Measurements from ENCODE around the gene DYNLT5.
"Not testable (repeated sequence)": the region's sequence is repeated elsewhere in the genome, so short reads cannot be mapped to it uniquely, and the experiment has no call there.

Gene DYNLT5, protein sequence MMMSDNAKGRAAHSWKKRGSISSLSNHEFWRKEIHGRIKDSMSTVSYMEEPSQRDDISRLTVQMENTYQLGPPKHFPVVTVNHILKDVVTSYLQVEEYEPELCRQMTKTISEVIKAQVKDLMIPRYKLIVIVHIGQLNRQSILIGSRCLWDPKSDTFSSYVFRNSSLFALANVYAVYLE

GRCh38 chr1:66752000-66752592 is at the start of gene DYNLT5:
TSS of gene DYNLT5 (plus strand) at chr1:66752459. CDS start at chr1:66754659, 2,200 bp downstream.
- DNase-seq = no peak

DNA sequence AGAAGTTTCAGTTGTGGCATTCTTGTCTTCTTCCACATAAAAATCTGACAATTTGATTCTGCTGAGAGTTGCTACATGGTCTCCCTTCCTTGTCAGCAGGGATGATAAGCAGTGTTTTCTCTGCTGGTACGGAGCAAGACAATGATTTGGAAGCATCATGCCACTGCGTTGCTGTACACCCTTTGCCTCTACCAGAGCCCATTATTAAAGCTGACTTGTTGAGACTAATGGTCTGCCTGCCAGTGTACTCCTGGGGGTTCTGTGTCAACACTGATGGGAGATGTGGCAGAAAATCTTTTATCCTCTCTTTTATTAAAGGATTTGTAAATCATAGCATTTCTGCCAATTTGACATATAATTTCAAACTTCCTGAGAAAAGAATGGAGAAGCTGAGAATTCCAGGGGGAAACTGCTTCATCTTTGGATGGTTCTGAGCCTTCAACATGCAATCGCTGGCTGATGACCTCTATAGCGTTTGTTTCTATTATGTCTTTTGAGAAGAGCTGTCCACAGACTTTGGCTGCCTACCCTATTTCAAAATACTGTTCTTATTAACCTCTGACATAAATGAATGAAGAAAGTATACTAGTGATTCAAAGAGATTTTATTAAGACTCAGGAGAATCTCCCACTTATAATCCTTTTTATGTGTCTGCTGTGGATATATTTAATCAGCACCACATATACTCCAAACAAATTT is 47.9 kb upstream of the DYNLT5 start:
- DNase-seq = no peak

DNA sequence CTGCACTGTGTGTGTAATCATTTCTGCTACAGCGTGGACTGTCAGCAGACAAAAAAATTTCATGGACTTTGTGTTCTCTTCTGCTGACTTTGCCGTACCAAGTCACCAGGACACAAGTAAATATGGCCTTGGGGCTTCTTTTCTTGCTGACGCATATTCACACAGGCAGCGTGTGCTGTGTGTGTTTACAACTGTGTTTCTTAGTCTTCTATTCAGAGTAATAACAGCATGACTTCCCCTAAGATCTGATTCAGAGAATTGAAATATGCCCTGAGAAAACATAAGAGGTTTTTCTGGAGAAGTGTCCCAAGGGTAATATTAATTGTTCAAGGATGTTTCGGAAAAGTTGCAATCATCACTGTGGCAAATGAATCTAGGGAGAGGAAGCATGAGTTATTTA is 47.1 kb upstream of the DYNLT5 start:
- no peak for DNase-seq

- DNase-seq = no peak
These were observed 40.8 kb upstream of the DYNLT5 start for GRCh38 chr1:66711420-66711819.

- no peak for DNase-seq
These were observed 39.4 kb upstream of the DYNLT5 start for GRCh38 chr1:66712839-66713238.

GRCh38 chr1:66723985-66724384 is 28.3 kb upstream of the DYNLT5 start:
- DNase-seq = no peak

DNA sequence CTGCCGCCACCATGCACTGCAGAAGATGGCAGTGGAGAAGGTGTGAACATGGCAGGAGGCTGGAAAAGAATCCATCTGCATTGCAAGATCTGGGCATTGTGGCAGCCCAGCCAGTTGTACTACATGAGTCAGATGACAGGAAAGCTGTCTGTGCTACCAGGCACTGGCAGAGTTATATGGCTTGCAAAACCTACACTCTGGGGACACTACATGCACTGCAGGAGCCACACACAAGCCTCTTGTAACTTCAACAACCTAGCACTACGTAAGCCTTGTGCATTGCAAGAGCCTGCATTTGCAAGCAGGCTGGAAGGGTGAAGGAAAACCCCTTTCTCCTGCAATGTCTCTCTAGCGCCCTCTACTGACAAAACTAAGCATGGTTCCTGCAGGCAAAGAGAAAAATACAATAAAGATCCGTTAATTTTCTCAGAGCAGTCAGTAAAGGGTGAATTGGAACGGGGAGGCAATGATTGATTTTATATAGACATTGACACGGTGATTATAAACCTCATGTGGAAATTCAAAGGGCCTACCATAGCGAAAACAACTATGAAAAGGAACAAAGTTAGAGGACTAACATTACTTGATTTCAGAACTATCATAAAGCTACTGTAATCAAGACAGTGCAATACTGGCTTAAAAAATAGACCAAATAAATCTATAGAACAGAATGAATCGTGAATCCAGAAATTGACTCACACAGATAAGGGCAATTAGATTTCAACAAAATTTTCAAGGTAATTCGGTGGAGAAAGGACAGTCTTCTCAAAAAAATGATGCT is 26.2 kb upstream of the DYNLT5 start:
- peak; percentile 25 for DNase-seq

DNA sequence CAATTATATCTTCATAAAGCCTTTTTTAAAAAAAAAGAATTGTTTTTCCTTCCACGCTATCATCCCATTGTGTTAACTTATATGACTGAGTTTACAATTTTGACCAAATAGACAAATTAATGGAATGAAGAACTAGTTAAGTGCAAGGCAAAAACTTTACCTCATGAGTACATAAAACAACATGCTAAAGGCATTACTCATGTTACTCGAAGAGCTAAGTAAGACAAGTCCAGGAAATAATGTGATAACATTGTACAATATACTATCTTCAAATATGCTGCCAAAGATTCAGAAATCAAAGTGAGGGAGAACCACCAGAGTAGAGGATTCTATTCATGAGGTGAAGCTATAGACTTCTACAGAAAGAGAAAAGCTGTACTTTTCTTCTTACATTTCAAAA is 24.2 kb upstream of the DYNLT5 start:
- DNase-seq = no peak

DNA sequence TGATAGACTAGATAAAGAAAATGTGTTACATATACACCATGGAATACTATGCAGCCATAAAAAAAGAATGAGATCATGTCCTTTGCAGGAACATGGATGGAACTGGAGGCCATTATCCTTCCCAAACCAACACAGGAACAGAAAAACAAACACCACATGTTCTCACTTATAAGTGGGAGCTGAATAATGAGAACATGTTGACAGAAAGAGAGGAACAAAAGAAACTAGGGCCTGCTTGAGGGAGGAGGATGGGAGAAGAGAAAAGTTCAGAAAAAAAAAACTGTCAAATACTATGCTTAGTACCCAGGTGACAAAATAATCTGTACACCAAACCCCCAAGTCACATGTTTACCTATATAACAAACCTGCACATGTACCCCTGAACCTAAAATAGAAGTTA is 23.5 kb upstream of the DYNLT5 start:
- DNase-seq = not testable (repeated sequence)

- DNase-seq = no peak
These were observed 23.1 kb upstream of the DYNLT5 start for GRCh38 chr1:66729119-66729518.

GRCh38 chr1:66729523-66729922 is 22.7 kb upstream of the DYNLT5 start:
- no peak for DNase-seq

DNA sequence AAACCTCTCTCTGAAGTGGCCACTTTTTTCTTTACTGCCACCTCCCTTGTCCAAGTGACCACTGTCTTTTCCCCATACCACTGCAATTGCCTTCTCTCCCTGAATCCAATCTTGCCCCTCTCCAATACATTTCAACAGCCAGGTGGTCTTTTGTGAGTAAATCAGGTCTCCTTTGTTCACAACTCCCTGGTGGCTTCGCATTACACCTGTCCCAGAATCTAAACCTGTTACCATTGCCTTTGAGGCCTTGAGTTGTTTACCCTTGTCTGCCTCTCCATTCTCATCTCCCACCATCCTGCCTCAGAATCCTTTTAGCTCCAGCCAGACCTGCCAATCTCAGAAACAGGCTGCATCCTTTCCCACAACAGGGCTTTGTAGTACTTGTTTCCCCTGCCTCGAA is 21.8 kb upstream of the DYNLT5 start:
- no peak for DNase-seq

DNA sequence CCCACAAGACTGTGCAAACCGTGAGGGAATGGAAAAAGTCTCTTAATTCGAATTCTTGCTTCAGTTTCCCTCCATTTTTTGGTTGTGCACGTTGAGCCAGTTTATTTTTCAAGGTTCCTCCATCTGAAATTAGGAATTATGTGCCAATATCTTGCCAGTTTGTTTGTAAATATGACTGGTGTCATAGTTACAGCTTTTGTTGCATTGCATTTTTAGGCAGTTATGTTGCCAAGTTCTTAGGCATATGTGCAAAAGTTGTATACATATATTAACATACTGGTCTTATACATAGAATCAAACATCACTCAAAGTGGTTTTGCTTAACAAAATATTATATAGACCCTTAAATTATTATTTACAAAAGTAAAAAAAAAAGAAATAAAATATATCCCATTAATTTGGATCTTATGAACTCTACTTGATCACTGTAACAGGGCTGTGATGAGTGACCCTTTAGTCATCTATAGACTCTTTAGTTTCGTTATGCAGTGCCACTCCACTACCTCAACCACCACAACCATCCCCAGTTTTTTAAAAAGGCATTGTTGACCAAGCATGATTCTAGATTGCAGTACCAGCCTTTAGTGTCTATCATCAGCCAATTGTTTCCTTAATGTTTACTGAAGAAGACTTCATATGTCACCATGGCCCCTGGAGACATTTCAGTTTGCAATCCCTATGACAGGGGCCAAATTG is 20.9 kb upstream of the DYNLT5 start:
- DNase-seq = no peak

- no peak for DNase-seq
These were observed 19.7 kb upstream of the DYNLT5 start for GRCh38 chr1:66732407-66733166.

DNA sequence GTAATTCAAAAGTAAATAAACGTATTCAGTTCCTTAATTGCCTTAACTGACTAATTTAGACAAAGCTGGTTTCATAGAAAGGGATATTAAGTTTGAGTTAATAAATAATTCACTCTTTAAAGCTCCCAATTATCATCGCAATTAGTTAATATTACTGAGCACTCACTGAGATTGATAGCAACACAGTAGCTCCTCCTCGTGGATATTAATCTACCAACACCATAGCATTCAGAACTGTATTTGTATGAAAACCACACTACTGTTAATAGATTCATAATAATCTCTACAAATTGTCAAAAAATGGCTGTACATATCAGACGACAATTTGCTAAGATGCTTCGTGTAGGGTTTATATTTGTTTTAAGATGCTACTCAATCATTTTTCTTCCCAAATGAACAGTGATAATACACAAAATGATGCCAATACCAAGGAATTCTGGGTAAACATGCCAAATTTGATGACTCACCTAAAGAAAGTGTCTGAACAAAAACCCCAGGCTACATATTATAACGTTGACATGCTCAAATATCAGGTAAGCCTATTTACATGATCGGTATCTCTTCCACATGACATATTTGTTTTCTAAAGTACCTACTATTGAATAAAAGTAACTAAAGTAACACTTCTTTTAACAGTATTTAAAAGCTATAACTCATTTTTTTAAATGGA is 18.8 kb upstream of the DYNLT5 start:
- no peak for DNase-seq

DNA sequence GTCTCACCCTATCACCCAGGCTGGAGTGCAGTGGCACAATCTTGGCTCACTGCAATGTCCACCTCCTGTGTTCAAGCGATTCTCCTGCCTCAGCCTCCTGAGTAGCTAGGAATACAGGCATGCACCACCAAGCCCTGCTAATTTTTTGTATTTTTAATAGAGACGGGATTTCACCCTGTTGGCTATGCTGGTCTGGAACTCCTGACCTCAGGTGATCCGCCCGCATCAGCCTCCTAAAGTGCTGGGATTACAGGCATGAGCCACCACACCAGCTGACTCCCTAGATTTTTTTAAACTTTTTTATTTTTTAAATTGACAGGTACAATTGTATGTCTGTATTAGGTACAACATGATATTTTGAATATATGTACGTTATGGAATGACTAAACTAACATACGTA is 17.7 kb upstream of the DYNLT5 start:
- not testable (repeated sequence) for DNase-seq

DNA sequence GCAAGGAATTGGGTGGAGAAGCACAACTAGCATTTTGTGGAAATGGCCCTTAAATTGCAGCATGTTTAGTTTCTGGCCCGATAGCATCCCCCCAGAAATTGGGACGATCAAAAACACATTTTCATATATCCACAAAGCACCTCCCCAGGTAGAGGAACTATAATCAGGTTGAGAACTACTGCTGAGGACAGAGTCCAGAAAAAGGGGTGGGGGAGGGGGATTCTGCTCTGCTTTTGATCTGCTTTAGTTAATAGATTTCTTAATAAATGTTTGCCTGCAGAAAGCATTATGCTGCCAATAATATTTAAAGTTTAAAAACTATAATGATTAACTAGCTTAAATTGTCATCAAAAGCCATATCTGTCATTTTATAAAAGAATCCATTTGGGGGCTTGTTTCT is 14.4 kb upstream of the DYNLT5 start:
- DNase-seq = no peak

GRCh38 chr1:66739401-66740157 is 12.7 kb upstream of the DYNLT5 start:
- DNase-seq = no peak

- no peak for DNase-seq
These were observed 6.8 kb upstream of the DYNLT5 start for GRCh38 chr1:66745451-66745850.

- DNase-seq = no peak
These were observed 4.8 kb upstream of the DYNLT5 start for GRCh38 chr1:66747501-66747900.

- DNase-seq = no peak
These were observed 1.7 kb upstream of the DYNLT5 start for GRCh38 chr1:66750577-66750976.

All from activated CD4-positive, alpha-beta T cell treated with anti-CD3 and anti-CD28 coated beads, Interleukin-2, amount 50 U/mL, for 1 hour (primary cell).